ENCODE measurements around the gene F5.

The F5 gene

DNA sequence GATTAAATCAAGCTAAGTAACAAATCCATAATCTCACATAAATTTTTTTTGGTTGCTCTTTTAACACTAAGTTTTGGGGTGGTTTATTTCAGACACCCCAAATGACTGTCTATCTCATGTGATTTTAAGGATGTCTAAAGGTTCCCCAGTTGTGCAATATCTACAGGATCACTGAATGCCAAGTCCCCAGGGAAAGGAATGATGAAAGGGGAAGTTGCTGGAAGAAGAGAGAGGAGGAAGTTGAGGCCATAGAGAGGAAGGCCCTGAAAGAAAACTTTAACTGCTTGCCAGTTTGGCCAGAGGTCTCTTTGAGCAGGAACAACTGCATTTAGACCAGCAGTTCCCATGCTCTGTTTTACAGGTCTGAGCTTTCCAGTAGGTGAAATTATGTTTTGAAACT is 73.1 kb downstream of the F5 start:
- Mint-ChIP-seq H3K27ac (no peak overlapping the region), H3K27me3 (ENCODE audit: low read depth, poor library complexity) (peaks cover 3% of the 10 kb centered on the region), H3K9me3 (no peaks in the 10 kb centered on the region), H3K4me3 (no peak overlapping the region), H3K4me1 (no peaks in the 10 kb centered on the region), H3K36me3 (ENCODE audit: low read depth) (no peaks in the 10 kb centered on the region)
- TF ChIP-seq CTCF (IDR thresholded peaks at IDR 0.05), result no peak
- no peak for DNase-seq

GRCh38 chr1:169511316-169512005 is 74.8 kb downstream of the F5 start:
- Mint-ChIP-seq H3K4me1 (no peaks in the 10 kb centered on the region), H3K36me3 (ENCODE audit: low read depth) (no peaks in the 10 kb centered on the region), H3K4me3 (no peak overlapping the region), H3K27me3 (ENCODE audit: low read depth, poor library complexity) (peaks cover 3% of the 10 kb centered on the region), H3K9me3 (no peaks in the 10 kb centered on the region), H3K27ac (no peak overlapping the region)
- no peak for DNase-seq
- no peak for TF ChIP-seq CTCF (IDR thresholded peaks at IDR 0.05)

GRCh38 chr1:169510060-169510459 is 76.2 kb downstream of the F5 start:
- TF ChIP-seq CTCF (IDR thresholded peaks at IDR 0.05), result no peak
- H3K27ac Mint-ChIP-seq, result no peak overlapping the region
- H3K27me3 Mint-ChIP-seq (ENCODE audit: low read depth, poor library complexity), result peaks cover 8% of the 10 kb centered on the region
- DNase-seq, result no peak
- no peaks in the 10 kb centered on the region for H3K4me1 Mint-ChIP-seq
- peaks cover 7% of the 10 kb centered on the region for H3K9me3 Mint-ChIP-seq
- no peak overlapping the region for H3K4me3 Mint-ChIP-seq
- no peaks in the 10 kb centered on the region for H3K36me3 Mint-ChIP-seq (ENCODE audit: low read depth)

DNA sequence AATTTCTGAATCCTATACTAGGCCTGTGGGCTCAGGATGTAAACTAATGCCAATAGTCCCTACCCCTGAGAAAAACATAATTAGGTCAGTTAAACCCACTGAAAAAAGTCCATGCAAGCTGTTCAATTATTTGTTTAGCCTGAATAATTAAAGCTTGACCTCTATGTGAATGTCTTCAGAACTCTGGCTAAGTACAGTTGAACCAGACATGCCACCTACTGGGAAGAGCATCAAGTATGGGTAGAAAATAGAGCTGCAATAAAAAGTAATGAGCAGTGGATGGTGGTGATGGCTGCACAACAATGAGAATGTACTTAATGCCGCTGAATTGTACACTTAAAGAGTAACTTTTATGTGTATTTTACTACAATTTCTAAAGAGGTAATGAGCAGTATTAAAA is 76.9 kb downstream of the F5 start:
- DNase-seq, result no peak
- H3K27me3 Mint-ChIP-seq (ENCODE audit: low read depth, poor library complexity), result peaks cover 8% of the 10 kb centered on the region
- H3K36me3 Mint-ChIP-seq (ENCODE audit: low read depth), result no peaks in the 10 kb centered on the region
- peaks cover 7% of the 10 kb centered on the region for H3K9me3 Mint-ChIP-seq
- H3K27ac Mint-ChIP-seq, result no peak overlapping the region
- no peak for TF ChIP-seq CTCF (IDR thresholded peaks at IDR 0.05)
- H3K4me1 Mint-ChIP-seq, result no peaks in the 10 kb centered on the region
- H3K4me3 Mint-ChIP-seq, result no peak overlapping the region

DNA sequence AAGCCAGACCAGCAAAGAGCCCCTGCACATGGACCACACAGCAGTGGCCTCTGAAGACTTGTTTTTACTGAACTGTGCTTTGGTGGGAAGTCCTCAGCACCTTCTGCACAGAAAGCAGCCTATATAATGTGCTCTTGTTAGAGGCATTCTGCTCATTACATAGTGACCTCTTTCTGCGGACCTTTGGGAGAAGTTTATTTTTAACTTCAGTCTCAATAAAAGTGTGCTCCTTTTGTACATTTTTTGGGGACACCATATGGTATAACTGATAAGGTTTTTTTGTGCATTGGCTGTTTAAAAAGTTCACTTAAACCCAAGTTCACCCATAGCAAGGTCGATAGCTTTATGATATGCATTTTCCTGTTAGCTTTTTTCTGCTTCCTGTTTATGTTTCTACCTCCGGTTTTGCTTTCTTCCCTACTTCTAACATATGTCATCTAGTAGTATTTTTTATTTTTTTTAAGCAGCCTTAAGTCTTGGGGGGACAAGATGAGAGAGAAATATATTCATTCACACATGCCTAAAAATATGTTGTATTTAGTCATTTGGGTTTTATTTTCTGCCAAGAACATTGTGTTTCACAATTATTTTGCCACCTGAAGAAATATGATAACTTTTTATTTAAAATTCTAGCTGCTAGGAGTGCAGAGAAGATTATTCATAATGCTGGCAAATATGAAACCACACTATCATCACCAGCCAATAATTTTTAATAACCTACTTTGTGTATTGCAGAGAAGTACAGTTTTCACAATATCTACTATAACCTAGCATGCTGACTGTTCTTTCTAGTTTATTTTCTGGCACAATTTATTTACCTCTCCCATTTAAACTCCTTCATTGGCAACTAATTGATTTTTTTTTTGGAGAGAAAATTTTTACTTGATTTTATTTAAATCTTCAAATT is 77.6 kb downstream of the F5 start:
- H3K4me3 Mint-ChIP-seq, result no peak overlapping the region
- H3K27ac Mint-ChIP-seq, result no peak overlapping the region
- H3K36me3 Mint-ChIP-seq (ENCODE audit: low read depth), result no peaks in the 10 kb centered on the region
- no peaks in the 10 kb centered on the region for H3K4me1 Mint-ChIP-seq
- no peak for TF ChIP-seq CTCF (IDR thresholded peaks at IDR 0.05)
- H3K9me3 Mint-ChIP-seq, result peaks cover 7% of the 10 kb centered on the region
- peaks cover 8% of the 10 kb centered on the region for H3K27me3 Mint-ChIP-seq (ENCODE audit: low read depth, poor library complexity)
- no peak for DNase-seq

Data from nephron progenitor cell (in vitro differentiated cells).